GM19328 (cell line): ENCODE results near the gene POLR3B.
"Not testable (repeated sequence)": the region's sequence is repeated elsewhere in the genome, so short reads cannot be mapped to it uniquely, and the experiment has no call there.

Experiments
- ATAC-seq: cut with Tn5 transposase; IDR thresholded peaks from one replicate; pipeline ENCODE4 v1.9.1; 2021; ENCODE audit warnings: mild to moderate bottlenecking, moderate library complexity; ENCODE audit not compliant: unreplicated experiment

Gene POLR3B

GRCh38 chr12:106459124-106459523 is 101.6 kb downstream of the POLR3B start:
- ATAC-seq: no peak

- no peak for ATAC-seq
Observed at GRCh38 chr12:106459534-106459933, 102.0 kb downstream of the POLR3B start.

GRCh38 chr12:106461730-106462129 is 104.2 kb downstream of the POLR3B start:
- ATAC-seq: no peak

GRCh38 chr12:106465605-106466004 is 108.1 kb downstream of the POLR3B start:
- not testable (repeated sequence) for ATAC-seq

GRCh38 chr12:106475662-106476061 is 118.1 kb downstream of the POLR3B start:
- not testable (repeated sequence) for ATAC-seq

- not testable (repeated sequence) for ATAC-seq
Observed at GRCh38 chr12:106477627-106478026, 120.1 kb downstream of the POLR3B start.

GRCh38 chr12:106480251-106480650 is 122.7 kb downstream of the POLR3B start:
- no peak for ATAC-seq

GRCh38 chr12:106481246-106481645 is 123.7 kb downstream of the POLR3B start:
- no peak for ATAC-seq

GRCh38 chr12:106487664-106488063 is 130.1 kb downstream of the POLR3B start:
- no peak for ATAC-seq

GRCh38 chr12:106488884-106489283 is 131.3 kb downstream of the POLR3B start:
- no peak for ATAC-seq

- ATAC-seq: no peak
Observed at GRCh38 chr12:106490264-106490663, 132.7 kb downstream of the POLR3B start.

GRCh38 chr12:106492857-106493256 is 135.3 kb downstream of the POLR3B start:
- ATAC-seq: no peak

GRCh38 chr12:106493531-106493930 is 136.0 kb downstream of the POLR3B start:
- ATAC-seq: no peak

- ATAC-seq: no peak
Observed at GRCh38 chr12:106495354-106495965, 137.9 kb downstream of the POLR3B start.

- no peak for ATAC-seq
Observed at GRCh38 chr12:106498056-106498455, 140.5 kb downstream of the POLR3B start.

GRCh38 chr12:106499628-106500027 is 142.1 kb downstream of the POLR3B start:
- ATAC-seq: no peak

GRCh38 chr12:106506691-106507090 is 149.1 kb downstream of the POLR3B start:
- no peak for ATAC-seq

GRCh38 chr12:106508966-106509365 is 151.4 kb downstream of the POLR3B start:
- ATAC-seq: no peak

GRCh38 chr12:106511365-106511764 is 153.8 kb downstream of the POLR3B start:
- no peak for ATAC-seq

- ATAC-seq: no peak
Observed at GRCh38 chr12:106517314-106517713, 159.8 kb downstream of the POLR3B start.

GRCh38 chr12:106519607-106520021 is 162.1 kb downstream of the POLR3B start:
- no peak for ATAC-seq

GRCh38 chr12:106521901-106522300 is 164.4 kb downstream of the POLR3B start:
- ATAC-seq: no peak

GRCh38 chr12:106522708-106523107 is 165.2 kb downstream of the POLR3B start:
- ATAC-seq: no peak
